GM21786 (cell line): ENCODE results near the gene TBC1D3G.
"Not testable (repeated sequence)": the region's sequence is repeated elsewhere in the genome, so short reads cannot be mapped to it uniquely, and the experiment has no call there.

Experiments
- ATAC-seq: cut with Tn5 transposase; IDR thresholded peaks from one replicate; pipeline ENCODE4 v1.9.1; 2021; ENCODE audit not compliant: unreplicated experiment

TBC1D3G gene

GRCh38 chr17:36323584-36323983 lies at the start of gene TBC1D3G:
TSS of gene TBC1D3G (plus strand) at chr17:36323884. CDS start at chr17:36325412, 1,528 bp downstream.
- not testable (repeated sequence) for ATAC-seq

- ATAC-seq = not testable (repeated sequence)
Observed at GRCh38 chr17:36283256-36283655, 40.4 kb upstream of the TBC1D3G start.

GRCh38 chr17:36284219-36284618 lies 39.5 kb upstream of the TBC1D3G start:
- ATAC-seq = not testable (repeated sequence)

GRCh38 chr17:36289965-36290612 lies 33.6 kb upstream of the TBC1D3G start:
- ATAC-seq = not testable (repeated sequence)

GRCh38 chr17:36295161-36295560 lies 28.5 kb upstream of the TBC1D3G start:
- not testable (repeated sequence) for ATAC-seq

GRCh38 chr17:36315736-36316135 lies 7.9 kb upstream of the TBC1D3G start:
- ATAC-seq = not testable (repeated sequence)

- not testable (repeated sequence) for ATAC-seq
Observed at GRCh38 chr17:36362496-36362895, 38.8 kb downstream of the TBC1D3G start.

GRCh38 chr17:36375938-36376337 lies 52.3 kb downstream of the TBC1D3G start:
- ATAC-seq = not testable (repeated sequence)
